HG03064 (cell line): ENCODE data around the gene ADCY7.

Experiments used
- ATAC-seq: cut with Tn5 transposase; IDR thresholded peaks from one replicate; pipeline ENCODE4 v1.9.1; 2021; ENCODE audit warnings: low read depth; ENCODE audit not compliant: unreplicated experiment

ADCY7 gene

GRCh38 chr16:50295541-50296132 is 29.3 kb downstream of the ADCY7 start:
- no peak for ATAC-seq

DNA sequence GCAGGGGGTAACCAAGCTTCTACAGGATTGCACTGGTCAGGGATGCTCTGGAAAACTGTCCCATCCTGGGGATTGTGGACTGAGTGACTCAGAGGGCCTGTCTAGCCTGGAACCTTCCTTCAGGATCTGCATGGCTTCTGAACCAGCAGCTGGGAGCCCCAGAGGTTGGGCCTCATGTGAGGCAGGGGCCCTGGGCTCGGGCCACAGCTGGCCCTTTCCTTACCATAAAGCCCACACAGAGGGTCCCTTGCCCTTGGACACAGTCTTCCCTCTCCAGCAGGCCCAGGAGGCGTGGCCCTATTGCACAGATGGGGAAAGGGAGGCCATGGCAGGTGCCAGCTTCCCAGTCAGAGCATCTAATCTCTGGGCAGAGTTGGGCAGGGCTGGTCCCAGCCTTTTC is 30.5 kb downstream of the ADCY7 start:
- no peak for ATAC-seq

DNA sequence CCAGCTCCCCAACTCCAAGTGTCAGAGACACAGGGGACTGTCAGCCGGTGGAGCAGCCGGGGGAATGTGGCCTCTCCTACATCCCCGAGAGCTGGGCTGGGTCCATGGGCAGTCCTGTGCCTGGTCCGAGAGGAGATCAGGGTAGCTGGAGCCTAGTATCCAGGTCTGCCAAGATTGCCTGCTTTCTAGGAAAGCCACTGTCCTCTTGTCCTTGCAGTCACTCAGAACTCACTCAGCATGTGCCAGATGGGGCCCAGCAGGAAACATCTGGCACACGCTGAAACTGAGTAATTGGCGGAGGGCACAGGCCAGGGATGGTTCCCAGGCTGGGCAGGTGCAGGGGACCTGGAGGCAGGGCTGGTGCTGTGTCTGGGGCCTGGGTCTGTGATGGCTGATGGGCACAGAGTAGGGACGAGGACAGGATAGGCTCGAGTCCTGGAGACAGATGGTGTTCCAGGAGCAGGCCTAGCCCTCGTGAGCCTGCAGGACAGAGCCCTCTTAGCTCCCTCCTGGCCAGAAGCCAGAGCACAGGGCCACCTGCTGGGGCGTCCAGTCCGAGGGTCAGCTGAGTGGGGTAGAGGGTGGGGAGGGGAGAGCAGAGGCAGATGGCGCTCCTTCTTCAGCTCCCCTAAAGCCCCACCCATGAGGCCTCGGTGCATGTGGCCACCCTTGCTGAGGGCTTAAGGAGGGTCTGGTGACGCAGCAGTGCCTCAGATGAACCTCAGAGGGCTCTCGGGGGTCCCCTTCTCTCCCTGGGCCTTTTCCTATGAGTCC is 31.1 kb downstream of the ADCY7 start:
- ATAC-seq: no peak

GRCh38 chr16:50298075-50298460 is 31.7 kb downstream of the ADCY7 start:
- ATAC-seq: no peak

- ATAC-seq: no peak
These were observed 32.5 kb downstream of the ADCY7 start for GRCh38 chr16:50298591-50299507.

- no peak for ATAC-seq
These were observed 33.3 kb downstream of the ADCY7 start for GRCh38 chr16:50299508-50300105.

- no peak for ATAC-seq
These were observed 34.7 kb downstream of the ADCY7 start for GRCh38 chr16:50300942-50301625.

DNA sequence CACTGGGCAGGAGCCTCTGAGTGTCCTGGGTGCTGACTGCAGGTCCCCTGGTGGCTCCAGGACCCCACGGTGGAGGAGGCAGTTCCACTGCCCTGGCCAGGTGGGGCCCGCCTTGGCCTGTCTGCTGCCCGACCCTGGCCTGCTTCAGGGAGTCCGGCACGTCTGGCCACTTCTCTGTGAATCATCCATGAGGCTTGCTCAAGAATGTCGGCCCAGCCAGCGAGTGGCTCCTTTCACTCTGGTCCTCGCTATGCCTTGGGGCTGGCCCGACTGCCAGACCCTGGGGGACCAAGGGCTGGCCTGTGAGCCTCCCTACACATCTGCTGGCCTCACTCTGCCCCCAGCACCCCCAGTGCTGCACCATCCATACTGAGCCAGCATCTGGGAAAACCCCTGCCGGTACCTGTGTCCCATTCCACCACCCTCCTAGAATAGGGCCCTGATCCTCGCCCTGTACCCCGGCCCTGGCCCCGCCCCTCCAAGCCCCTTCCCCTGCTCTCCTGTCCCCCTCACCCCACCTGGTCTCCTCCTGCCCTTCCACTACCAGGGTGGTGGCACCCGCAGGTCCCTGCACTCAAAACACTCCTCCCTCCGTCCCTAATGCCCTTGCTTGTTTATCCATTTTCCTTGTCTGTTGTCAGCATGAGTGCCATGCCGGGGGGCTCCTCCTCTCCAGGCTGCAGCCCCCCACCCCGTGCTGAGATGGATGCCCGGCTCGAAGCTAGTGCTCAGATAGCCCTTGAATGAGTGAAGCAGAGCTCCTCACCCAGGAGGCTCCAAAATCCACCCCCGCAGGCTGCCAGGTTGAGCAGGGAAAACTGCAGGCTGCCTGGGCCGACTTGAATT is 35.5 kb downstream of the ADCY7 start:
- no peak for ATAC-seq

- no peak for ATAC-seq
These were observed 36.2 kb downstream of the ADCY7 start for GRCh38 chr16:50302472-50303005.

DNA sequence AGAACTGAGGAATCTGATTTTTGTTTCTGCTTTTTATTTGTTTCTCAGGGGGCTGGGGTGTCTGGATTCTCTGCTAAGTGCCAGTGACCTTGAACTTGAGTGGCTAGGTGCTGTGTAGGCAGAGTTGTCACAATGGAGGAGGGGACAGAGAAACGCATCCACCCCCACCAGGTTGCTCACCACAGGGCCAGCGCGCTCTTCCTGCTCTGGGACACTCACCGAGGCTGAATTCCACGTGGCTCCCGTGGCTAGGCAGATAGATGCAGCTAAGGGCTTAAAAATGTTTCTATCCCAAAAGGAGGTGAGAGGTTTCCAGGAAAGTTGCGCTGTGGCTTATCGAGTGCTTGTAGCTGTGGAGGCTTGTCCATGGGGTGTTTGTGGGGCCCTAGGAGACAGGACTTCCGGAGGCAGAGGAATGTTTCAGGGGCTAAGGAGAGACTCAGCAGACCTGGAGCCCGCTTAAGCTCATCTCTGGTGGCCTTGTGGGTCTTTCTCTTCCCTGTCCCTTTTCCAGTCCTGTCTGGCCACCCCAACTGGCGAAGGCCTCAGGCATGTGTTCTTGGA is 36.8 kb downstream of the ADCY7 start:
- ATAC-seq: no peak

- no peak for ATAC-seq
These were observed 37.5 kb downstream of the ADCY7 start for GRCh38 chr16:50303605-50304466.

DNA sequence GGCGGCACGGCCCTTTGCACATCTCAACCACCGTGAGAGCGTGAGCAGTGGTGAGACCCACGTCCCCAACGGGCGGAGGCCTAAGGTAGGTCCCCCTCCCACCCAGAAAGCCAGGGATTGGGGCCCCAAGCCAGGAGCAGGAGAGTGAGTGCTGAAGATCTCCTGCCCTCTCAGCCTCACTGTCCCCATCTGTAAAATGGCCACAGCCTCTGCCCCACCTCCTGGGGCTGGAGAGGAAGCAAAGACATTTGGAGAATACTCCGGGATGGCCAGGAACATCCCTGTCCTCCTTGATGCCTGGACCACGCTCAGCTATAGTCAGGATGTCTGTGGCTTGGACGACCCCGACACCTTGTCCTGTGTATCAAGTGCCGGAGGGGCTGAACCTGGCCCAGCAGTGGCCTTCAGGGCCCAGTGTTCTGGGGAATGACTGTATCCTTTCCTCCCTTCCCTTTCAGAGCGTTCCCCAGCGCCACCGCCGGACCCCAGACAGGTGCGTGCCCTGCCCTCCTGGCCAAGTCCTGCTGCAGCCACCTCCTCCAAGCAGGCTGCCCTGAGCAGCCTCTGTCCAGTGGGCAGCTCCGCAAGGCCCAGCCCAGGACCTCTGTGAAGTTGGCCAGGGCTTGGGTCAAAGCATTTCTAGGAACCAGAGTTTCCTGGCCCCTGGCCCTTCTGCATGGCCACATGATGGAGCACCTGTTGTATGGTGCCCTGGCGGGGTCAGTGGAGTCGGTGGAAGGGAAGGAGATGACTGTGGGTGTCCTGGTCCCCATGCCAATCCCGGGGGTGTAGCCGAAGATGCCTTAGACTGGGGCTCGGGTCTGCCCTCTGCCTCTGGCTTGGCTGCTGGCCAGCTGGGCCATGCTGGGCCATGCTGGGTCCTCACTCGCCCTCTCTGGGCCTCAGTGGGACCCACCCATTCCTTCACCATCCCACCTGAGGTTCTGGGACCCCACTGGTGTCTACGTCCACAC is 38.4 kb downstream of the ADCY7 start:
- no peak for ATAC-seq

- no peak for ATAC-seq
These were observed 39.2 kb downstream of the ADCY7 start for GRCh38 chr16:50305441-50306061.

DNA sequence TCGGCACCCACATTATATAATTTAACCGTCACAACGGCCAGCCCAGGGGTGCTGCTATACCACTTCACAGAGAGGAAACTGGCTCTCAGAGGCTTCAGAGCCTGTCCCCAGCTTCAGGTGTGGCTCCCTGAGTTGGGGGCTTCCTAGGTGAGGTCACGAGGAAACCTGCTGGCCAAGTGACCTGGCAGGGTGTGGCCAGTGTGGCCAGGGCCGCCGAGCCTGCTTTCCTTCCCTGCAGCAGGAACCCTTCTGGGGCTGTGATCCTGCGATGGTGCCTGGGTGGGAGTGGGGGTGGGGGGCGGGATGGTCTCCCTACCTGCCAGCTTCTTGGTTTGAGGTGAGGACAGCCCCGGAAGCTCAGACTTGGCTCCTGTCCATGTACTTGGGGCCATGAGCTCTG is 39.9 kb downstream of the ADCY7 start:
- no peak for ATAC-seq

GRCh38 chr16:50308237-50308965 is 42.0 kb downstream of the ADCY7 start:
- ATAC-seq: no peak

- ATAC-seq: no peak
These were observed 42.8 kb downstream of the ADCY7 start for GRCh38 chr16:50309156-50309526.
